Astrocyte (in vitro differentiated cells and primary cell): ENCODE data around the gene TPO. TPM values are rescaled to one million over a fixed set of nuclear protein-coding genes. Genes with fewer than 3 reads are reported as not detected.
A peak's percentile ranks its signal among the peaks of the same experiment; 100 is the strongest.

Experiments
- DNase-seq: peaks from one replicate; pipeline ENCODE4 v3.0.0-alpha.2; 2010; ENCODE audit warnings: low read depth
- FAIRE-seq: peaks from 2 replicates; lab custom pipeline; 2011; peaks lifted over from hg19 to GRCh38; lab: Jason Lieb, UNC
- H2AFZ ChIP-seq: 2 replicates; pipeline ENCODE4 v1.6.0; 2012; ENCODE audit warnings: low read depth, low read length, inconsistent platforms
- H3K27ac ChIP-seq: 2 replicates; pipeline ENCODE4 v1.5.1; 2011; ENCODE audit warnings: low read depth, low read length, inconsistent platforms
- H3K27me3 ChIP-seq: 2 replicates; pipeline ENCODE4 v1.6.0; 2011; ENCODE audit warnings: low read length, inconsistent platforms; ENCODE audit not compliant: insufficient read depth
- H3K36me3 ChIP-seq: 2 replicates; pipeline ENCODE4 v1.5.1; 2011; ENCODE audit warnings: low read length, inconsistent platforms; ENCODE audit not compliant: insufficient read depth
- H3K4me1 ChIP-seq: 2 replicates; pipeline ENCODE4 v1.5.1; 2011; ENCODE audit warnings: low read length, inconsistent platforms; ENCODE audit not compliant: insufficient read depth
- H3K4me2 ChIP-seq: 2 replicates; pipeline ENCODE4 v1.6.0; 2012; ENCODE audit warnings: low read length, inconsistent platforms
- H3K4me3 ChIP-seq: 2 replicates; pipeline ENCODE4 v1.5.1; 2011; ENCODE audit warnings: low read depth, mild to moderate bottlenecking, low read length, inconsistent platforms; ENCODE audit not compliant: insufficient read depth
- H3K79me2 ChIP-seq: 2 replicates; pipeline ENCODE4 v1.6.0; 2012; ENCODE audit warnings: mild to moderate bottlenecking, low read length, inconsistent platforms; ENCODE audit not compliant: insufficient read depth
- H3K9ac ChIP-seq: 2 replicates; pipeline ENCODE4 v1.6.0; 2012; ENCODE audit warnings: mild to moderate bottlenecking, low read length, inconsistent platforms
- H3K9me3 ChIP-seq: 2 replicates; pipeline ENCODE4 v1.5.1; 2012; ENCODE audit warnings: low read depth, mild to moderate bottlenecking, low read length, inconsistent platforms; ENCODE audit not compliant: insufficient read depth
- H4K20me1 ChIP-seq: 2 replicates; pipeline ENCODE4 v1.6.0; 2012; ENCODE audit warnings: low read length, inconsistent platforms; ENCODE audit not compliant: insufficient read depth
- H3K27ac Mint-ChIP-seq: one replicate; pipeline ENCODE4 v1.8.0; 2021; ENCODE audit warnings: mild to moderate bottlenecking, mixed read lengths; ENCODE audit not compliant: unreplicated experiment
- H3K27me3 Mint-ChIP-seq: one replicate; pipeline ENCODE4 v1.8.0; 2021; ENCODE audit warnings: low read depth, mixed read lengths; ENCODE audit not compliant: unreplicated experiment
- H3K36me3 Mint-ChIP-seq: one replicate; pipeline ENCODE4 v1.8.0; 2021; ENCODE audit warnings: low read depth, mixed read lengths; ENCODE audit not compliant: unreplicated experiment
- H3K4me1 Mint-ChIP-seq: one replicate; pipeline ENCODE4 v1.8.0; 2021; ENCODE audit warnings: low read depth, mixed read lengths; ENCODE audit not compliant: unreplicated experiment
- H3K4me3 Mint-ChIP-seq: one replicate; pipeline ENCODE4 v1.8.0; 2021; ENCODE audit warnings: mild to moderate bottlenecking, moderate library complexity, mixed read lengths; ENCODE audit not compliant: unreplicated experiment
- H3K9me3 Mint-ChIP-seq: one replicate; pipeline ENCODE4 v1.8.0; 2021; ENCODE audit warnings: mild to moderate bottlenecking, mixed read lengths; ENCODE audit not compliant: unreplicated experiment
- EZH2 ChIP-seq: IDR thresholded peaks from 2 replicates; pipeline ENCODE4 v1.6.1; 2012; ENCODE audit warnings: mild to moderate bottlenecking, low read length, inconsistent platforms; ENCODE audit not compliant: insufficient read depth
- total RNA-seq: library from RNA; stranded (reverse); gene quantifications from 2 replicates; pipeline ENCODE4 v1.2.1, GENCODE V29; 2021
- TF ChIP-seq, protein P1 (sequence below): IDR thresholded peaks from 2 replicates; pipeline ENCODE4 v1.5.1; 2011; ENCODE audit warnings: low read depth, mild to moderate bottlenecking, inconsistent platforms, low read length, moderate library complexity; ENCODE audit not compliant: insufficient read depth

Gene TPO
- total RNA-seq, 1 donor from 2014 or later = not detected

DNA sequence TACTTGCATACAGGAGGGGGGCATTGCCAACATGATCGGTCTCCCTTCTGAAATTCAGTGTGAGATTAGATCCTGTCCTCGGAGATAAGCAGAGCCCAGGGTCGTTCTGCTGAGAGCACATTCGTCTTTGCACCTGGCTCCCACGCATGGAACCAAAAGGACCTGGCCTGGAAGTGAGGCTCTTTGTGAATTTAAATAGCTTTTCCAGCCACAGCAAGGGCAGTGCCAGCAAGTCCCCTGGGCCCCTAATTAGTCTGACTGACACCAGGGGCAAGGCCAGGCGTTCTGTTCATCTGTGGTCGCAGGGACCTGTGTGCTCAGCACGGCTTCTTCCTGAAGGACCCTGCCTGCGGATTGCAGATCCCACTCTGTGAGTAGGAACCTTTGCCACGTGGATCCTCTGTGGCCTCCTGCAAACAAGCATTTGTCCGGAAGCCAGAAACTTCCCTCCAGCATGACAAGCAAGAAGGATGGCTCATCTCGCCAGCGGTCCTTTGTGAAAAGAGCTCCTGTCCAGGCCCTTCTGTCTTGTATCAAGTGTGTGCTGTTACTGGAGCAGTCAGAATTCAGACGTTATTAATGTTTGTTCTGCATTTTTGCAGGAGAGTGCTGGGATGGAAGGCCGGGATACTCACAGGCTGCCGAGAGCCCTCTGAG, 128.7 kb downstream of the TPO start:
- no peak overlapping the region for H3K27ac ChIP-seq
- FAIRE-seq = no peak
- H3K36me3 ChIP-seq = no peaks in the 10 kb centered on the region
- Mint-ChIP-seq H3K4me1 (no peaks in the 10 kb centered on the region), H3K9me3 (no peaks in the 10 kb centered on the region), H3K4me3 (no peak overlapping the region), H3K27me3 (peaks cover 13% of the 10 kb centered on the region), H3K36me3 (no peaks in the 10 kb centered on the region), H3K27ac (no peak overlapping the region)
- no peak for DNase-seq
- H3K9ac ChIP-seq = no peak overlapping the region
- no peak overlapping the region for H3K4me2 ChIP-seq
- no peak overlapping the region for H2AFZ ChIP-seq
- no peaks in the 10 kb centered on the region for H3K9me3 ChIP-seq
- H3K79me2 ChIP-seq = no peaks in the 10 kb centered on the region
- peaks cover 3% of the 10 kb centered on the region for H3K4me1 ChIP-seq
- TF ChIP-seq, protein P1, sequence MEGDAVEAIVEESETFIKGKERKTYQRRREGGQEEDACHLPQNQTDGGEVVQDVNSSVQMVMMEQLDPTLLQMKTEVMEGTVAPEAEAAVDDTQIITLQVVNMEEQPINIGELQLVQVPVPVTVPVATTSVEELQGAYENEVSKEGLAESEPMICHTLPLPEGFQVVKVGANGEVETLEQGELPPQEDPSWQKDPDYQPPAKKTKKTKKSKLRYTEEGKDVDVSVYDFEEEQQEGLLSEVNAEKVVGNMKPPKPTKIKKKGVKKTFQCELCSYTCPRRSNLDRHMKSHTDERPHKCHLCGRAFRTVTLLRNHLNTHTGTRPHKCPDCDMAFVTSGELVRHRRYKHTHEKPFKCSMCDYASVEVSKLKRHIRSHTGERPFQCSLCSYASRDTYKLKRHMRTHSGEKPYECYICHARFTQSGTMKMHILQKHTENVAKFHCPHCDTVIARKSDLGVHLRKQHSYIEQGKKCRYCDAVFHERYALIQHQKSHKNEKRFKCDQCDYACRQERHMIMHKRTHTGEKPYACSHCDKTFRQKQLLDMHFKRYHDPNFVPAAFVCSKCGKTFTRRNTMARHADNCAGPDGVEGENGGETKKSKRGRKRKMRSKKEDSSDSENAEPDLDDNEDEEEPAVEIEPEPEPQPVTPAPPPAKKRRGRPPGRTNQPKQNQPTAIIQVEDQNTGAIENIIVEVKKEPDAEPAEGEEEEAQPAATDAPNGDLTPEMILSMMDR = no peak
- no peak for TF ChIP-seq EZH2
- H3K27me3 ChIP-seq = no peaks in the 10 kb centered on the region
- H4K20me1 ChIP-seq = no peaks in the 10 kb centered on the region
- H3K4me3 ChIP-seq = no peak overlapping the region

DNA sequence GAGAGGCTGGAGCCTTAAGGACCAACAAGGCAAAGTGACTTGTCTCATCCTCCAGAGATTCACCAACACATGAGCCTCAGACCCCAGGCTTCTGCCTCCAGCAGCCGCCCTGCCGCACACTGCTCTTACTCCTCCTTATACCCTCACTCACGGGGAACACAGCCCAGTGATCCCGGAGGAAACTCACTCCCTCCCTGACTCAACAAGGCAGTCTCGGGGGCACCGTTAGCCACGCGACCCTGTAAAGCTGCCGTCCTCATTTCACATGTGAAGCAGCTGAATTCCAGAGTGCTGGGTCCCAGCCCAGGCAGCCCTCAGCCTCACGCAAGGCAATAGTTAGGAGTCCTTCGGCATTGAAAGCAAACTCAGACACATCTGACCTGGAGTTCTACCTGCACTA, 129.7 kb downstream of the TPO start:
- Histone ChIP-seq H3K4me3 (no peak overlapping the region), H4K20me1 (no peaks in the 10 kb centered on the region), H3K27me3 (no peaks in the 10 kb centered on the region), H3K79me2 (no peaks in the 10 kb centered on the region), H2AFZ (no peak overlapping the region), H3K27ac (no peak overlapping the region), H3K4me1 (peaks cover 3% of the 10 kb centered on the region), H3K9ac (no peak overlapping the region), H3K36me3 (no peaks in the 10 kb centered on the region), H3K4me2 (no peak overlapping the region), H3K9me3 (no peaks in the 10 kb centered on the region)
- no peaks in the 10 kb centered on the region for H3K9me3 Mint-ChIP-seq
- H3K4me1 Mint-ChIP-seq = no peaks in the 10 kb centered on the region
- no peaks in the 10 kb centered on the region for H3K36me3 Mint-ChIP-seq
- TF ChIP-seq, protein P1 = no peak
- TF ChIP-seq EZH2 = no peak
- FAIRE-seq (no peak), DNase-seq (no peak)
- no peak overlapping the region for H3K27ac Mint-ChIP-seq
- H3K27me3 Mint-ChIP-seq = peaks cover 16% of the 10 kb centered on the region
- H3K4me3 Mint-ChIP-seq = no peak overlapping the region

DNA sequence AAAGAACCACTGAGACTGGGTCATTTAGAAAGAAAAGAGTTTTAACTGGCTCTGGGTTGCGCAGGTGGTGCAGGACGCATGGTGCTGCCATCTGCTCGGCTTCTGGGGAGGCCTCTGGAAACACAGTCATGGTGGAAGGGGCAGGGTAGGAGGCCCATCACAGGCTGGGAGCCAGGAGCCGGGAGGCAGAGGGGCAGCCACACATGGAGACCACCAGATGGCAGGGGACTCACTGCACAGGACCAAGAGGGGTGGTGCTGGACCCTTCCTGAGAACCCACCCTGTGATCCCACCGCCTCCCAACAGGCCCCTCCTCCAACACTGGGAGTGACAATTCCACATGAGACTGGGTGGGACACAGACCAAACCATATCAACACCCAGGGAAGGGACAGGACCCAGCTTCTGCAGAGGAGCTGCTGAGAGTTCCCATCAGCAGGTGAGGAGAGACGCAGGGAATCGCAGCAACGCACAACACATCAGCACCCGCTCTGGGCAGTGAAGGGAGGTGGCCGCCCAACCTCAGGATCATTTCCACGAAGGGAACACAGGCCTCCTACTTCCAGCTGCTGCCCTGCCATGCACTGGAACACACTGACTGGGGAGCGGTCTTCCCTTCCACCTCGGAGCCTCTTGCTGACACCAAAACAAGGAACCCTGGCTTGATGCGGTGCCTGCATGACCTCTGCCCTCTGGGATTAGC, 130.7 kb downstream of the TPO start:
- peak overlapping the region; percentile 28 for H2AFZ ChIP-seq

More for the DNA sequence above, 130.7 kb downstream of the TPO start:
- Histone ChIP-seq H3K4me3 (no peak overlapping the region), H3K9ac (no peak overlapping the region), H3K27me3 (no peaks in the 10 kb centered on the region), H3K27ac (no peak overlapping the region), H3K79me2 (no peaks in the 10 kb centered on the region), H3K36me3 (no peaks in the 10 kb centered on the region), H3K9me3 (no peaks in the 10 kb centered on the region), H3K4me2 (no peak overlapping the region), H4K20me1 (no peaks in the 10 kb centered on the region), H3K4me1 (peaks cover 3% of the 10 kb centered on the region)
- H3K9me3 Mint-ChIP-seq = no peaks in the 10 kb centered on the region
- no peak for TF ChIP-seq EZH2
- TF ChIP-seq, protein P1 = no peak
- DNase-seq = no peak
- H3K4me3 Mint-ChIP-seq = no peak overlapping the region
- H3K4me1 Mint-ChIP-seq = no peaks in the 10 kb centered on the region
- H3K36me3 Mint-ChIP-seq = no peaks in the 10 kb centered on the region
- H3K27ac Mint-ChIP-seq = no peak overlapping the region
- FAIRE-seq = no peak
- peaks cover 14% of the 10 kb centered on the region for H3K27me3 Mint-ChIP-seq
